ENCODE data around the gene GLRX5. TPM values are rescaled to one million over a fixed set of nuclear protein-coding genes. Genes with fewer than 3 reads are reported as not detected.

The GLRX5 gene
- total and polyA plus RNA-seq, 9 donors = 38.0 to 105 (median 42.9) TPM

- intact Hi-C loops (cut with DNase I) = no loop called here
- Histone ChIP-seq H3K9me3 (no peaks in the 10 kb centered on the region), H3K27ac (peak overlapping the region; percentile 13 to 68), H3K4me1 (ENCODE audit: insufficient read depth) (peaks cover 21% of the 10 kb centered on the region), H3K27me3 (no peaks in the 10 kb centered on the region), H3K36me3 (no peaks in the 10 kb centered on the region), H3K4me3 (no peak overlapping the region)
- WGBS, 3 donors = 57 to 78% (median 78%) methylated on average over 10 of the region's 10 CpGs
- TF ChIP-seq, protein P1, sequence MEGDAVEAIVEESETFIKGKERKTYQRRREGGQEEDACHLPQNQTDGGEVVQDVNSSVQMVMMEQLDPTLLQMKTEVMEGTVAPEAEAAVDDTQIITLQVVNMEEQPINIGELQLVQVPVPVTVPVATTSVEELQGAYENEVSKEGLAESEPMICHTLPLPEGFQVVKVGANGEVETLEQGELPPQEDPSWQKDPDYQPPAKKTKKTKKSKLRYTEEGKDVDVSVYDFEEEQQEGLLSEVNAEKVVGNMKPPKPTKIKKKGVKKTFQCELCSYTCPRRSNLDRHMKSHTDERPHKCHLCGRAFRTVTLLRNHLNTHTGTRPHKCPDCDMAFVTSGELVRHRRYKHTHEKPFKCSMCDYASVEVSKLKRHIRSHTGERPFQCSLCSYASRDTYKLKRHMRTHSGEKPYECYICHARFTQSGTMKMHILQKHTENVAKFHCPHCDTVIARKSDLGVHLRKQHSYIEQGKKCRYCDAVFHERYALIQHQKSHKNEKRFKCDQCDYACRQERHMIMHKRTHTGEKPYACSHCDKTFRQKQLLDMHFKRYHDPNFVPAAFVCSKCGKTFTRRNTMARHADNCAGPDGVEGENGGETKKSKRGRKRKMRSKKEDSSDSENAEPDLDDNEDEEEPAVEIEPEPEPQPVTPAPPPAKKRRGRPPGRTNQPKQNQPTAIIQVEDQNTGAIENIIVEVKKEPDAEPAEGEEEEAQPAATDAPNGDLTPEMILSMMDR (IDR thresholded peaks at IDR 0.05) = no peak
- TF ChIP-seq POLR2A (IDR thresholded peaks at IDR 0.05) (no peak), EP300 (IDR thresholded peaks at IDR 0.05) (no peak)
- DNase-seq = peak in 3 of 5 donors; percentile 52 to 60 (median 54)
Measured at GRCh38 chr14:95490727-95491451, 44.0 kb upstream of the GLRX5 start.

- Histone ChIP-seq H3K27me3 (no peaks in the 10 kb centered on the region), H3K36me3 (no peaks in the 10 kb centered on the region), H3K27ac (no peak overlapping the region), H3K9me3 (no peaks in the 10 kb centered on the region), H3K4me1 (ENCODE audit: insufficient read depth) (peaks cover 23% of the 10 kb centered on the region), H3K4me3 (no peak overlapping the region)
- intact Hi-C loops (cut with DNase I) = no loop called here
- TF ChIP-seq POLR2A (IDR thresholded peaks at IDR 0.05) (no peak), EP300 (IDR thresholded peaks at IDR 0.05) (no peak)
- TF ChIP-seq, protein P1 (IDR thresholded peaks at IDR 0.05) = no peak
- WGBS, 3 donors = 81 to 91% (median 87%) methylated on average over 2 of the region's 2 CpGs
- DNase-seq = no peak
Measured at GRCh38 chr14:95491936-95492608, 42.8 kb upstream of the GLRX5 start.

DNA sequence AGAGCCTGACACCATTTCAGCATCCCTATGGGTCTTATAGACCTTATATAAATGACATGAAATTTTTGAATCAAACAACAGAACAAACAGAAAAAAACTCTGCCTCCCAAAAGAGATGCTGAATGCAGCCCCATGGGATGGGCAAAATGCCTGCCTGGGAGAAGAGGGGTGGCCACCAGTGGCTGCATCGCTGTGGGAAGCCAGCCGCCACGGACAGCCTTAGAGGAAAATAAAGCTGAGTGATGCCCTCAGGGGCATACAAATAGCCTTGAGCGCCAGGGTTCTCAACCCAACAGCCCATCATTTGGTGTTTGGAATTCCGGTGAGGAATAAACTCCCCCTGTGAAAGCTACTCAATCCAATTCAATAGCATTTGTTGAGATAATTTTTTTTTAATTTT, 41.3 kb upstream of the GLRX5 start:
- TF ChIP-seq POLR2A (IDR thresholded peaks at IDR 0.05) (no peak), EP300 (IDR thresholded peaks at IDR 0.05) (no peak)
- TF ChIP-seq, protein P1 (IDR thresholded peaks at IDR 0.05) = no peak
- H3K27ac ChIP-seq = no peak overlapping the region
- peaks cover 28% of the 10 kb centered on the region for H3K4me1 ChIP-seq (ENCODE audit: insufficient read depth)
- no peak for DNase-seq
- intact Hi-C loops (cut with DNase I) = no loop called here
- H3K36me3 ChIP-seq = no peaks in the 10 kb centered on the region
- H3K27me3 ChIP-seq = no peaks in the 10 kb centered on the region
- 54 to 80% (median 64%) methylated on average over 5 of the region's 5 CpGs for WGBS, 3 donors
- no peak overlapping the region for H3K4me3 ChIP-seq
- no peaks in the 10 kb centered on the region for H3K9me3 ChIP-seq

DNA sequence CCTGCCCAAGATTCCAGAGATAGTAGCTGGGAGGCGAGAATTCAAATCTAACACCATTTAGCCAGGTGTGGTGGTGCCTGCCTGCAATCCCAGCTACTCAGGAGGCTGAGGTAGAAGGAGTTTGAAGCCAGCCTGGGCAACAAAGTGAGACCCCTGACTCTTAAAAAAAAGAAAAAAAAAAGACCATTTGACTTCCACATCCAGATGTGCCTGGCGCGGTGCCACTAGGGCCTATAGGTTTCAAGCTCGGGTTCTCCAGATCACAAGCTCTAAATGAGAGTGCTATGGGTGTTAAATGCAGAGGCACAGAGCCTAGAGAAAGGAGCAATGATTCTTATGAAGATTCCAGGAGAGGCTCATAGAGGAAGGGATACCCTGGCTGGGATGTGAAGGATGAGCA, 40.9 kb upstream of the GLRX5 start:
- no peaks in the 10 kb centered on the region for H3K9me3 ChIP-seq
- 86 to 91% (median 90%) methylated on average over 4 of the region's 4 CpGs for WGBS, 3 donors
- no peaks in the 10 kb centered on the region for H3K27me3 ChIP-seq
- intact Hi-C loops (cut with DNase I) = no loop called here
- no peak for DNase-seq
- H3K4me1 ChIP-seq (ENCODE audit: insufficient read depth) = peaks cover 24% of the 10 kb centered on the region
- TF ChIP-seq, protein P1 (IDR thresholded peaks at IDR 0.05) = no peak
- no peak for TF ChIP-seq POLR2A (IDR thresholded peaks at IDR 0.05)
- no peaks in the 10 kb centered on the region for H3K36me3 ChIP-seq
- H3K4me3 ChIP-seq = no peak overlapping the region
- no peak overlapping the region for H3K27ac ChIP-seq
